A673 (cell line): ENCODE data around the gene RNF6.

Experiments
- EZH2 ChIP-seq: fragments of 200-600 bp; sonication (generic); IDR thresholded peaks from 2 replicates; pipeline ENCODE4 v1.6.1; 2017; ENCODE audit warnings: borderline replicate concordance, low read depth, mild to moderate bottlenecking, mixed read lengths, antibody characterized with exemption, low read length; ENCODE audit not compliant: poor library complexity, severe bottlenecking
- TF ChIP-seq, protein P1 (sequence below): fragments of 300-800, 200-600 bp; sonication (generic); conservative IDR thresholded peaks from 2 replicates; pipeline ENCODE4 v1.5.1; 2017; ENCODE audit warnings: low read depth, mild to moderate bottlenecking, antibody characterized with exemption, low read length, moderate library complexity, mixed read lengths

DNA sequence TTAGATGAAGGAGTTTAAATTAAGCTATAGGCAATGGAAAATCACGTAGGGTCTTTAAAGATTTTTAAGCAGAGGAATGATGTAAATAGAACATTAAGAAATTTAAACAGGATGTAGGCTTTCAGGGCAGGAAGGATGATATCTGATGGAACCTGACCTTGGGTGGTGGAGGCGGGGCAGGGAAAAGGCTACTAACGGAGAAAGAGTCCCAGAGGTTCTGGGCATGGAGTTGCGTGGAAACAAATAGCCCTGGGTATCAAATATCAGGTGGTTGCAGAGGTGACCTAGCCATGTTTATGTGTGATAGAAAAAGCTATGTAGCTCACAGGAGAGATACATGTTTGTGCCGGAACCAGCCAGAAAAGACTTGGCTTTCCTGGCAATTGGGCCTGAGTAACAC lies 24.0 kb upstream of the RNF6 start:
- no peak for TF ChIP-seq EZH2
- TF ChIP-seq, protein P1, sequence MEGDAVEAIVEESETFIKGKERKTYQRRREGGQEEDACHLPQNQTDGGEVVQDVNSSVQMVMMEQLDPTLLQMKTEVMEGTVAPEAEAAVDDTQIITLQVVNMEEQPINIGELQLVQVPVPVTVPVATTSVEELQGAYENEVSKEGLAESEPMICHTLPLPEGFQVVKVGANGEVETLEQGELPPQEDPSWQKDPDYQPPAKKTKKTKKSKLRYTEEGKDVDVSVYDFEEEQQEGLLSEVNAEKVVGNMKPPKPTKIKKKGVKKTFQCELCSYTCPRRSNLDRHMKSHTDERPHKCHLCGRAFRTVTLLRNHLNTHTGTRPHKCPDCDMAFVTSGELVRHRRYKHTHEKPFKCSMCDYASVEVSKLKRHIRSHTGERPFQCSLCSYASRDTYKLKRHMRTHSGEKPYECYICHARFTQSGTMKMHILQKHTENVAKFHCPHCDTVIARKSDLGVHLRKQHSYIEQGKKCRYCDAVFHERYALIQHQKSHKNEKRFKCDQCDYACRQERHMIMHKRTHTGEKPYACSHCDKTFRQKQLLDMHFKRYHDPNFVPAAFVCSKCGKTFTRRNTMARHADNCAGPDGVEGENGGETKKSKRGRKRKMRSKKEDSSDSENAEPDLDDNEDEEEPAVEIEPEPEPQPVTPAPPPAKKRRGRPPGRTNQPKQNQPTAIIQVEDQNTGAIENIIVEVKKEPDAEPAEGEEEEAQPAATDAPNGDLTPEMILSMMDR: no peak
